ENCODE measurements around the gene BET1L. TPM values are rescaled to one million over a fixed set of nuclear protein-coding genes. Genes with fewer than 3 reads are reported as not detected.

BET1L gene
- total and polyA plus RNA-seq, 10 of the 15 experiments (the other 5 are each of a cell fraction or from before 2014, with no cell fraction given): 6.7 to 55.4 (median 39.7) TPM

- peak; percentile 93 for TF ChIP-seq ZBTB40 (IDR thresholded peaks at IDR 0.05; ENCODE audit: borderline replicate concordance)
- TF ChIP-seq RB1 (IDR thresholded peaks at IDR 0.05; ENCODE audit: borderline replicate concordance): peak; percentile 70; the same call in 1 of the 2 replicates
- no peak for TF ChIP-seq IRF5 (IDR thresholded peaks at IDR 0.05; ENCODE audit: borderline replicate concordance)
- peak; percentile 65; the same call in 1 of the 2 replicates for TF ChIP-seq SPI1 (IDR thresholded peaks at IDR 0.05; ENCODE audit: borderline replicate concordance, insufficient read depth, low read depth, low read length)
- no peak for TF ChIP-seq JUNB (IDR thresholded peaks at IDR 0.05)
- TF ChIP-seq CBX5 (IDR thresholded peaks at IDR 0.05; ENCODE audit: low read depth): no peak
- no peak for TF ChIP-seq ZBTB4 (CRISPR knock-in tag; IDR thresholded peaks at IDR 0.05)
- TF ChIP-seq BRCA1 (IDR thresholded peaks at IDR 0.05; ENCODE audit: low read depth, low read length): no peak
- TF ChIP-seq HDGF (IDR thresholded peaks at IDR 0.05): peak; percentile 94
- TF ChIP-seq SP1 (IDR thresholded peaks at IDR 0.05; ENCODE audit: low read depth, low read length): peak; percentile 62
- TF ChIP-seq RELA (IDR thresholded peaks at IDR 0.05; ENCODE audit: borderline replicate concordance, partially characterized antibody): no peak
- TF ChIP-seq E4F1 (IDR thresholded peaks at IDR 0.05; ENCODE audit: borderline replicate concordance, partially characterized antibody): peak; percentile 99
- 0 out of 4 replicates have a peak, but pooled peaks of 1 of the 2 experiments have one; percentile 45 for TF ChIP-seq BHLHE40 (IDR thresholded peaks at IDR 0.05; ENCODE audit: borderline replicate concordance in 1 of 2, low read depth in 2 of 2, low read length in 1 of 2)
- no peak for TF ChIP-seq NFYB (IDR thresholded peaks at IDR 0.05; ENCODE audit: insufficient read depth, low read depth, low read length)
- TF ChIP-seq BMI1 (IDR thresholded peaks at IDR 0.05; ENCODE audit: borderline replicate concordance): no peak
- peak; percentile 26 for TF ChIP-seq YY1 (IDR thresholded peaks at IDR 0.05; ENCODE audit: low read depth, low read length)
Observed at GRCh38 chr11:207208-207862, at the start of gene BET1L, which contains the start of gene RIC8A (continued).

Data from GM12878 (cell line).